ENCODE measurements around the gene LOC128125822.
"Not testable (repeated sequence)": the region's sequence is repeated elsewhere in the genome, so short reads cannot be mapped to it uniquely, and the experiment has no call there.

LOC128125822 gene

DNA sequence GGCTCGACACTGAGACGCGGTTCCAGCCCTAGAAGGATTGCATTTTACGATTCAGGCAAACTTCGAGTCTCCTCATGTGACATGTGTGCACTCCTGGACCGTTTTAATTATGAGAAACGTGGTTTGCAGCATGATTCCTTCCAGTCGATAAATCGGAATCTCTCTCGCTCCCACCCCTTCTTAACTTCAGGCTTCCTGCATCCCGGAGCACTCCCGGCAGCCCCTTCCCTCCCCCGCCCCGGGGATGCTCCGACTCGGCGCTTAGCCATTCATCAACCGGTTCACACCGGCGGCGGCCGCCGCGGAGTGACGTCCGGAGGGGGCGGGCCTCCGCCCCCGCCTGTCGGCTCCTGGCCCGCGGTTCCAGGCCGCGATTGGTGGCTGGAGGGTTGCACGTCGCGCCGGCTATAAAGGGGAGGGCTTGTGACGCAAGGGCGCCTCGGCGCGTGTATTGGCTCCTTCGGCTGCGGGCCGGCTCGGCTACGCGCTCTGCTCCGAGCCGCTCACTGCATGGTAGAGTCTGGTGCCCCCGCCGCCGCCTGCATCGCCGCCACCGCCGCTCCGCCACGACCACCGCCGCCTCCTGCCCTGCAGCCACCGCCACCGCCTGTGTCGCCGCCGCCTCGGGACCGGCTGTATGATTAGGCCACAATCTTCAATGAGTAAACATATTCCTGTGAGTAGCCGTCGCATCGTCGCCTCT lies at the start of gene LOC128125822, which contains the start of gene PTP4A1:
Gene LOC128125822, plus strand, starts transcription at position 437 of the 703 bp plus-strand sequence.
Gene PTP4A1, plus strand, starts transcription at position 437 of the 703 bp plus-strand sequence. CDS start 4,401 bp downstream, outside the sequence.
- Mint-ChIP-seq H3K36me3 (peaks cover 0 to 9% of the 10 kb centered on the region in 2 donors), H3K9me3 (no peaks in the 10 kb centered on the region), H3K4me3 (peak within 1 kb of the TSS; percentile 87 to 98 (median 94)), H3K27ac (peak within 1 kb of the TSS; percentile 95 to 99 (median 98)), H3K27me3 (peaks cover 0 to 5% (median 4%) of the 10 kb centered on the region in 3 donors), H3K4me1 (peaks cover 20 to 25% (median 20%) of the 10 kb centered on the region in 3 donors)
- ATAC-seq (ENCODE audit: low read depth in 2 of 2), result peak; percentile 79 to 81
- DNase-seq, result peak; percentile 97

DNA sequence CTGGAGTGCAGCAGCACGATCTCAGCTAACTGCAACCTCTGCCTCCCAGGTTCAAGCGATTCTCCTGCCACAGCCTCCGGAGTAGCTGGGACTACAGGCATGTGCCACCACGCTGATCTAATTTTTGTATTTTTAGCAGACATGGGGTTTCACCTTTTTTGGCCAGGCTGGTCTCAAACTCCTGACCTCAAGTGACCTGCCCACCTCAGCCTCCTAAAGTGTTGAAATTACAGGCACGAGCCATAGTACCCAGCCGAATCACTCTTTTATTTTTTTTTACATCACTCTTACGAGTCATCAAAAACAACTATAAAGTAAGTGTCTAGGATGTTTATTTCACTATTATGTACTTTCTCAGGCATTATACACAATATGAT lies 49.4 kb upstream of the LOC128125822 start:
- DNase-seq; H3K4me3 Mint-ChIP-seq; H3K4me1 Mint-ChIP-seq; H3K27me3 Mint-ChIP-seq; H3K36me3 Mint-ChIP-seq; ATAC-seq (ENCODE audit: low read depth in 2 of 2); H3K27ac Mint-ChIP-seq; H3K9me3 Mint-ChIP-seq: not testable (repeated sequence)

DNA sequence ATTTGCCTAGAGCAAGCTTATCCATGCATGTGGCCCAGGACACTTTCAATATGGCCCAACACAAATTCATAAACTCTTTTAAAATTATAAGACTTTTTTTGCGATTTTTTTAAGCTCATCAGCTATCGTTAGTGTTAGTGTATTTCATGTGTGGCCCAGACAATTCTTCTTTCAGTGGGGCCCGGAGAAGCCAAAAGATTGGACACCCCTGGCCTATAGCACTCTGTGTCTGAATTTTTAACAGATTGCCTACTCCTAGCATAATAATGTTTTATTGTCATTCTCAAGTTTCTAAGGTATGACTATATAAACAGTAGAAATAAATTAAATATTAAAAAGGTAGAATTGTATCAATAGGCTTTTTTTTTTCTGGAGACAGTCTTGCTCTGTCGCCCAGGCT lies 48.6 kb upstream of the LOC128125822 start:
- no peaks in the 10 kb centered on the region for H3K9me3 Mint-ChIP-seq
- H3K36me3 Mint-ChIP-seq, result no peaks in the 10 kb centered on the region
- peaks cover 8 to 9% (median 9%) of the 10 kb centered on the region in 3 donors for H3K4me1 Mint-ChIP-seq
- no peak overlapping the region for H3K27ac Mint-ChIP-seq
- ATAC-seq (ENCODE audit: low read depth in 2 of 2) (no peak), DNase-seq (no peak)
- H3K27me3 Mint-ChIP-seq, result peaks cover 0 to 4% (median 0%) of the 10 kb centered on the region in 3 donors
- H3K4me3 Mint-ChIP-seq, result no peak overlapping the region

DNA sequence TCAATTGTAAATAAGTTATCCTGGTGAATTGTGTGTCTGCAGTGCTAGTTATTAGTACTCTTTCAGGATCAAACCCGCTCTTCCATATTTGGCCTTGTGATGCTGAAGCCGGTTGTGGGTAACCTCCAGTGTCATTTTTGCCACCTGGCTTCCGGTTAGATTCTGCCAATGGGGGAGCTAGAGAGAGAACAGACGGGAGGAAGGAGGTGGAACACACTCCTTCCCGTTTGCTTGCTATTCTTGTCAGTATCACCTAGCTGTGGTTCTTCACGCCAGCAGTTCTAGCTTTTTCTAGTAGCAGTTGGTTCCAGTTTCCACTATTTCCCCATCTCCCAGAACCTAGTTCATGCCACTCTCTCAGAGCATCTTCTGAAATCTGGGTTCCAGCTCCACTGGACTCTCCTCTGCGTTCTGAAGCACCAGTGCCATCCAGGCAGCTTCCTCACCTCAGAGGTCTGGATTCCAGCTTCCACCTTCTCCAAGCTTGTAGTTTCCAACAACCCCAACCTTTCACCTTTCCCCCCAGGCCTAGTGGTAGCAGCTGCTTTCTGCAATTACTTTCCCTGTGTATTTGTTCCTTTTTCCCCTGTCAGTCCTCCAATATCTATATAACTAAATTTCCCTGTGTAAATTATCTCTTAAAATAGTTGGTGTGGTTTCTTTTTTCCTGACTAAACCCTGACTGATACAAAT lies 46.9 kb upstream of the LOC128125822 start:
- ATAC-seq (ENCODE audit: low read depth in 2 of 2), result no peak
- Mint-ChIP-seq H3K4me1 (no peaks in the 10 kb centered on the region), H3K9me3 (no peaks in the 10 kb centered on the region), H3K36me3 (no peaks in the 10 kb centered on the region), H3K27me3 (peaks cover 0 to 4% (median 0%) of the 10 kb centered on the region in 3 donors), H3K4me3 (no peak overlapping the region), H3K27ac (peak overlapping the region in 1 of 6 donors; percentile 40)
- DNase-seq, result no peak

- no peaks in the 10 kb centered on the region for H3K4me1 Mint-ChIP-seq
- DNase-seq, result no peak
- H3K4me3 Mint-ChIP-seq, result no peak overlapping the region
- H3K27ac Mint-ChIP-seq, result no peak overlapping the region
- no peaks in the 10 kb centered on the region for H3K36me3 Mint-ChIP-seq
- H3K9me3 Mint-ChIP-seq, result no peaks in the 10 kb centered on the region
- no peak for ATAC-seq (ENCODE audit: low read depth in 2 of 2)
- peaks cover 0 to 4% (median 0%) of the 10 kb centered on the region in 3 donors for H3K27me3 Mint-ChIP-seq
Measured at GRCh38 chr6:63526931-63527330, 45.3 kb upstream of the LOC128125822 start.

GRCh38 chr6:63527658-63528514 lies 44.4 kb upstream of the LOC128125822 start:
- Mint-ChIP-seq H3K9me3 (no peaks in the 10 kb centered on the region), H3K4me3 (no peak overlapping the region), H3K4me1 (no peaks in the 10 kb centered on the region), H3K27ac (no peak overlapping the region), H3K36me3 (no peaks in the 10 kb centered on the region), H3K27me3 (peaks cover 0 to 4% (median 0%) of the 10 kb centered on the region in 3 donors)
- DNase-seq (no peak), ATAC-seq (ENCODE audit: low read depth in 2 of 2) (no peak)

DNA sequence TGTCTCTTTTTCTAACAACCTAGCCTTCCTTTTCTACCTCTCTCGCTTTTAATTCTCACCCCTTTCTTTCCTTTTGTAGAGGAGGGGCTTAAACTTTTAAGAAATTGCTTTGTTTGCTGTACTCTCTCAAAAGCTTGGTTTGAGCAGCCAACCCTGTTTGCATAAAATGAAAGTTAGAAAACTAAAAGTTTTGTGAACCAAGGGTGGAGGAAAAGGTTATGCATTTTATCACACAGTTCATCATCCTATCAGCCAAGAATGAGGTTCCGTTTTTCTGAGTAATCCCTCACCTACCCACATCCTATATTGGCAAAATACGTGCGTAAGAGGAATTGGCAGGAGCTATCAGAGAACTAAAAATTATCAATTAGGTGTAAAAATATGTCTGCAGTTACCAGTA lies 42.8 kb upstream of the LOC128125822 start:
- no peak overlapping the region for H3K27ac Mint-ChIP-seq
- no peaks in the 10 kb centered on the region for H3K36me3 Mint-ChIP-seq
- no peak for ATAC-seq (ENCODE audit: low read depth in 2 of 2)
- peaks cover 0 to 4% (median 0%) of the 10 kb centered on the region in 3 donors for H3K27me3 Mint-ChIP-seq
- H3K9me3 Mint-ChIP-seq, result no peaks in the 10 kb centered on the region
- no peak overlapping the region for H3K4me3 Mint-ChIP-seq
- H3K4me1 Mint-ChIP-seq, result no peaks in the 10 kb centered on the region
- DNase-seq, result no peak

DNA sequence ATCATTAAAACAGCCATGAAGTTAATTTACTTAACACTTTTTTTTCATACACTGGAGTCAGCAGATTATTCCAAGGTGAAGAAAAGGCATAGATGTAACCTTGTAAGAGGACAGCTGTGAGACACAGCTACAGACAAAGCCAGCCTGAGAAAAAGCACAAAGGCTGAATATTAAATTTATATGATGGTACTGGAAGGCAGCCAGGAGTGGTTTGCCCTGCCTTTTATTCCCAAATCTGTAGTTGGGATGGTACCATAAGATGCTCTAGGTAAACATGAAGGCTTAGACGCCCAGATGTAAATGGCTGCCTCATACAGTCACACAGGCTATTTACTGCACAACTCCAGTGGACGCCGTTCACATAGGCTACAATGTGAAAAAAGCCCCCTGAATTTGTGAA lies 42.1 kb upstream of the LOC128125822 start:
- ATAC-seq (ENCODE audit: low read depth in 2 of 2) (no peak), DNase-seq (no peak)
- Mint-ChIP-seq H3K27ac (no peak overlapping the region), H3K27me3 (peaks cover 0 to 4% (median 0%) of the 10 kb centered on the region in 3 donors), H3K4me1 (no peaks in the 10 kb centered on the region), H3K9me3 (no peaks in the 10 kb centered on the region), H3K4me3 (no peak overlapping the region), H3K36me3 (no peaks in the 10 kb centered on the region)

- Mint-ChIP-seq H3K4me3 (no peak overlapping the region), H3K27ac (no peak overlapping the region), H3K4me1 (no peaks in the 10 kb centered on the region), H3K27me3 (peaks cover 0 to 4% (median 0%) of the 10 kb centered on the region in 3 donors), H3K36me3 (no peaks in the 10 kb centered on the region), H3K9me3 (no peaks in the 10 kb centered on the region)
- no peak for DNase-seq
- no peak for ATAC-seq (ENCODE audit: low read depth in 2 of 2)
Measured at GRCh38 chr6:63530991-63531390, 41.3 kb upstream of the LOC128125822 start.

GRCh38 chr6:63533026-63533425 lies 39.3 kb upstream of the LOC128125822 start:
- Mint-ChIP-seq H3K4me3 (no peak overlapping the region), H3K27ac (no peak overlapping the region)

DNA sequence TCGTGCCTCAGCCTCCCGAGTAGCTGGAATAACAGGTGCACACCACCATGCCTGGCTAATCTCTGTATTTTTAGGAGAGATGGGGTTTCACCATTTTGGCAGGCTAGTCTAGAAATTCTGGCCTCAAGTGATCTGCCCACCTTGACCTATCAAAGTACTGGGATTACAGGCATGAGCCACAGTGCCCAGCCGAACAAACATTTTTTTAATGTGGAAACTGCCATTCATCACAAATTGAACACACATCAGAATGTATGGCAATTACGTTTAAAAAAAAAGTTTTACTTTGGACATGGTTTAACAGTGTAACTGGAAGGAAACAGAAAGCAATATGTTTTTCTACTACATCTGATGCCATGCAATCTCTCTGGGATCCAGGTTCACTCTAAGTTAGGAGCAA lies 38.3 kb upstream of the LOC128125822 start:
- Mint-ChIP-seq H3K9me3 (no peaks in the 10 kb centered on the region), H3K27ac (no peak overlapping the region), H3K36me3 (no peaks in the 10 kb centered on the region), H3K4me1 (no peaks in the 10 kb centered on the region), H3K4me3 (no peak overlapping the region), H3K27me3 (peaks cover 0 to 5% (median 0%) of the 10 kb centered on the region in 3 donors)
- no peak for DNase-seq
- ATAC-seq (ENCODE audit: low read depth in 2 of 2), result no peak

More at GRCh38 chr6:63533026-63533425, 39.3 kb upstream of the LOC128125822 start:
- Mint-ChIP-seq H3K27me3 (peaks cover 0 to 9% (median 0%) of the 10 kb centered on the region in 3 donors), H3K9me3 (no peaks in the 10 kb centered on the region), H3K36me3 (no peaks in the 10 kb centered on the region), H3K4me1 (no peaks in the 10 kb centered on the region)
- ATAC-seq (ENCODE audit: low read depth in 2 of 2), result no peak
- no peak for DNase-seq

GRCh38 chr6:63537201-63537958 lies 34.9 kb upstream of the LOC128125822 start:
- Mint-ChIP-seq H3K36me3 (no peaks in the 10 kb centered on the region), H3K4me1 (no peaks in the 10 kb centered on the region), H3K9me3 (peaks cover 0 to 4% (median under 1%) of the 10 kb centered on the region in 7 donors), H3K4me3 (no peak overlapping the region), H3K27me3 (peaks cover 2 to 12% (median 10%) of the 10 kb centered on the region in 3 donors), H3K27ac (no peak overlapping the region)
- DNase-seq, result no peak
- no peak for ATAC-seq (ENCODE audit: low read depth in 2 of 2)

DNA sequence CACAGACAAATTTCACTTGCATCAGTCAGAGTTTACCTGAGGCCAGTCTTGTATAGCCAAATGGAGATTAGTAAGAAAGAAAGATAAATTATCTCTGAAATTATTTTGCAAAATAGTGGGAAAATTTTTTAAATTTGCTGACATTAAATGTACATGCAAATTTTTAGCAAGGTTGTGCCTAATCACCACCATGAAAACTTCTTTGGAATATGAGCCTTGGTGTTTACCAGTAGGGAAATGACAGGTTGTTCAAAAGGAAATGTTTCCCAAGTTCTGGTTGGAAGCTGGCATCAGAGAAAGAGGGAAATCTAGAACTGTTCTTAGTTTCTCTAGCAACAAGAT lies 34.4 kb upstream of the LOC128125822 start:
- Mint-ChIP-seq H3K27me3 (peaks cover 8 to 17% (median 14%) of the 10 kb centered on the region in 3 donors), H3K9me3 (peaks cover 0 to 5% (median 2%) of the 10 kb centered on the region in 7 donors), H3K27ac (no peak overlapping the region), H3K4me1 (no peaks in the 10 kb centered on the region), H3K36me3 (no peaks in the 10 kb centered on the region), H3K4me3 (no peak overlapping the region)
- ATAC-seq (ENCODE audit: low read depth in 2 of 2), result no peak
- DNase-seq, result no peak

Measured in naive B cell (primary cell).